ENCODE measurements around the gene LGALS3.

DNA sequence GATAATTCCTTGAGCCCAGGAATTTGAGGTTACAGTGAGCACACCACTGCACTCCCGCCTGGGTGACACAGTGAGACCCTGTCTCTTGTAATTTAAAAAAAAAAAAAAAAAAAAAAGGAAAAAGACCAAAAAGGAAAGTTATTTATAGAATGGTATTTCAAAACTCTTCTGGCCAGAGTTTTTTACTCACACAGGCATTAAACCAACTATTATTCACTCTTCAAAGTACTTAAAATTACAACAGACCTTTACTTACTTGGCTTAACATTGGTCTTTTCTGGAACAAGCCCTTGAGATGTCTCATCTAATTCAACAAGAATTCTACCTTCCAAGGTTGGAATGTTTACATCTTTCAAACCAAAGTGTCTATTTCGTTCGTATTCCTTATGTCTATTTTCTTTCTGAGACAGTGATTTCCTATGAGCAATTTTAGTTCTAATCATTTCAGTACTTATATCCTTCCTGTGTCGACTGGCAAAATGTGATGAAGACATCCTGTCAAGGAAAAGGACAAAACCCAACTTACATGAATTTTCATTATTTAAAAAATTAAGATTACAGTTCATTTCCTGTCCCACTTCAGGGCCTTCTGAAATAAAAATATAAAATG is 59.7 kb downstream of the LGALS3 start:
- TF ChIP-seq ZC3H10 (CRISPR knock-in tag; IDR thresholded peaks at IDR 0.05), result no peak
- no peak for TF ChIP-seq PPARA (CRISPR knock-in tag; IDR thresholded peaks at IDR 0.05; ENCODE audit: borderline replicate concordance)
- TF ChIP-seq POU6F1 (CRISPR knock-in tag; IDR thresholded peaks at IDR 0.05; ENCODE audit: borderline replicate concordance, low read depth), result no peak
- no peak for TF ChIP-seq SNAI2 (CRISPR knock-in tag; IDR thresholded peaks at IDR 0.05)
